GM21717 (cell line): ENCODE data around the gene TRH.

Source experiments
- ATAC-seq: cut with Tn5 transposase; IDR thresholded peaks from one replicate; pipeline ENCODE4 v1.9.1; 2021; ENCODE audit warnings: mild to moderate bottlenecking, moderate library complexity; ENCODE audit not compliant: unreplicated experiment

TRH gene, protein sequence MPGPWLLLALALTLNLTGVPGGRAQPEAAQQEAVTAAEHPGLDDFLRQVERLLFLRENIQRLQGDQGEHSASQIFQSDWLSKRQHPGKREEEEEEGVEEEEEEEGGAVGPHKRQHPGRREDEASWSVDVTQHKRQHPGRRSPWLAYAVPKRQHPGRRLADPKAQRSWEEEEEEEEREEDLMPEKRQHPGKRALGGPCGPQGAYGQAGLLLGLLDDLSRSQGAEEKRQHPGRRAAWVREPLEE

DNA sequence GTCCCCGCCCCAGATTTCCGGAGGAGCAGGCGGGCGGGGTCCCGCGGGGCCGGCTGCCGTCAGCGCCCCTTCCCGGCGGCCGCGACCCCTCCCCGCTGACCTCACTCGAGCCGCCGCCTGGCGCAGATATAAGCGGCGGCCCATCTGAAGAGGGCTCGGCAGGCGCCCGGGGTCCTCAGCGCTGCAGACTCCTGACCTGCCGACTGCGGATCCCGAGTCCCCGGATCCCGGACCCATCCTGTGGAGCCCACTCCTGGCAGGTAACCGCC, at the start of gene TRH:
Gene TRH, plus strand, starts transcription at position 157 of the 269 bp plus-strand sequence. CDS start 1,097 bp downstream, outside the sequence.
- ATAC-seq: no peak

DNA sequence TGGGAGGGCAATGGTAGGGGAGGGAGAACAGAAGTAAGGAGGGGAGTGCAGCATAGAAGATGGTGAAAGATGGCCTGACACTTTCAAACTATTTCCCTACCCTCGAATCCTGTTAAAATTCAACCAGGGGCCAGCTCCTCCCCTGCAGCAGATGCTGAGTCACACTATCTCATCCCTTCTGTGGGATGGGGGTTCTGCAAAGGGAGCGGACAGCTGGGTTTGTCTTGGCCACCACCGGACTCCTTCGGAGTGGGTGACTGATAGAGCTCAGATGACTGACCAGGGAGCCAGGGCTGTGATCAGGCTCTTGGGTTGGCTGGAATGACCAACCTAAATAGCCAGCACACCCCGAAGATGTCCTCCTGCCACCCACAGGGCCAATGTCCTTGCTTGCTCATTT, 47.4 kb upstream of the TRH start:
- ATAC-seq: no peak

DNA sequence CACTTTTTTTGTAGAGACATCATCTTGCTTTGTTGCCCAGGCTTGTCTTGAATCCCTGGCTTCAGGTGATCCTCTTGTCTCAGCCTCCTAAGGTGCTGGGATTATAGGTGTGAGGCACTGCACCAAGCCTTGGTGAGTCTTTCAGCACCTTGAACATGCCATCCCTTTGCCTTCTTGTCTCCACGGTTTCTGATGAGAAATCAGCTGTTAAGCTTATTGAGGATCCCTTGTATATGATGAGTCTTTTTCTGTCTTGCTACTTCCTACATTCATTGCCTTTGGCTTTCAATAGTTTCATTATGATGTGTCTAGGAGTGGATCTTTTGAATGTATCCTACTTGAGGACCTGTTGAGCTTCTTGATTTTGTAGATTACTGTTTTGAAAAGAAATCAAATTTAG, 45.1 kb upstream of the TRH start:
- no peak for ATAC-seq

DNA sequence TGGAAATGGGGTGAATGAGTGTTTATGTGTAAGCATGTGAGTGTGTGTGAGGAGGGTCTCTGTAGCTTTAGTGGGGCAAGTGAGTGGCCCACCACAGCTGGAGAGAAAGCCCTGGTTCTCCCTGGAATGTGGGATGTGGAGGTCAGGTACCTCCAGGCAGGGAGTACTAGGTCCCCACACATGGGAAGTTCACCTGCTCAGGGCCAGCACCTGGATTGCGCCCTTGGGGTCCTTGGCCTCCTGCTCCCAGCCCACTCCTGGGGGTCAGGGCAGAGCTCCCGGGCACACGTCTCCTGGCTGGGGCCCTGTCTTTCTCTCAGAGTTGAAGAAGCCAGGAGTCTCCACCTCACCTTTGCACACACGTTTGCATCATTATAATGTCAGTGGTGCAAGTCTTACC, 41.0 kb upstream of the TRH start:
- ATAC-seq: no peak

DNA sequence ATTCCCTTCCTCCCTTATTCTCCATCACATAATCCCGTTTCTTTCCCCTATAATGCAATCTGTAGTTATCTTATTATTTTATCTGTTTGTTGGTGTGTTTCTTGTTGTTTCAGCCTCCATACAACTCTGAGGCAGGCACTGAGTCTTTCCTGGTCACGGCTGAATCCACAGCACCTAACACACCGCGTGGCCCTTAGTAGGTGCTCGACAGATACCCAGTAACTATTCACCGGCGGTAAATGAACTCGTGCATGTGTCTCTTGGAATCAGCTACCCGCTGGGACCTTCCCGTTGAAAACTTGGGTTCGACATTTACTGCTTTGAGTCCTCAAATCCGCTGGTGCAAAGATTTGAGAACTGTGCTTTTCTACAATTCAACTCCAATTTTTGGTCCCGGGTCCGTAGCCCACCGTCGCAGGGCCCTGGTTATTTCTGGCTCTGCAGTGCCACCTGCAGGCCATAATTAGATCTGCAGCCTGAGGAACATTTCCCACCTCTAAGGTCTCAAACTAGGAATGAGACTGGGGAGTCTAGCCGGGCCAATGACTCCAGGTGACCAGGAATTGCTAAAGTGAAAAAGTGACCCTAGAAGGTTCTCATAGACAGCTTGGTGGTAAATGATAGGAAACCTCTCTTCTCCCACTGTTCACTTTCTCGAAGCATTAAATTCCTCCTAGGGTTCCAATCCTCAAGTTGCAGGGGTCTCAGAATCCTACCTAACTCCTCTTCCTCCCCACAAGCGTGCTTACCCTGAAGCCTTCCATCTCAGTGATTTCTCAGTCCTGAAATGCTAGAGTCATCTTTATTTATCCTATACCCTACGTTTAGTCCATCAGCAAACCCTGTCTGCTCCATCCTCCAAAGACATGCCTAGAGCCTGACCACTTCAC, 40.0 kb upstream of the TRH start:
- no peak for ATAC-seq

DNA sequence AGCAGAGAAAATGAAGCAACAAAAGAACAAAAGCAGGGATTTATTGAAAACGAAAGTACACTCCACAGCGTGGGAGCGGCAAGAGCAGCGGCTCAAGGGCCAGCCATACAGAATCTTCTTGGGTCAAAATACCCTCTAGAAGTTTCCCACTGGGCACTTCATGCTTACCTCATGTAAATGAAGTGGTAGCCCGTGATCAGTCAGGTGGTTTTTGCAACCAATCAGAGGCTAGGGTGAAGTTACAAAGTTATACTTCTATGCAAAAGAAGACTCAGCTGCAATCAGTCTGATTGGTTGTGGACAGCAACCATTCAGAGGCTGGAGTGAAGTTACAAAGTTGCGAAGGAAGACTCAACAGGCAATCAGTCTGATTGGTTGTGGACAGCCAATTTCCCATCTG, 37.8 kb upstream of the TRH start:
- no peak for ATAC-seq

DNA sequence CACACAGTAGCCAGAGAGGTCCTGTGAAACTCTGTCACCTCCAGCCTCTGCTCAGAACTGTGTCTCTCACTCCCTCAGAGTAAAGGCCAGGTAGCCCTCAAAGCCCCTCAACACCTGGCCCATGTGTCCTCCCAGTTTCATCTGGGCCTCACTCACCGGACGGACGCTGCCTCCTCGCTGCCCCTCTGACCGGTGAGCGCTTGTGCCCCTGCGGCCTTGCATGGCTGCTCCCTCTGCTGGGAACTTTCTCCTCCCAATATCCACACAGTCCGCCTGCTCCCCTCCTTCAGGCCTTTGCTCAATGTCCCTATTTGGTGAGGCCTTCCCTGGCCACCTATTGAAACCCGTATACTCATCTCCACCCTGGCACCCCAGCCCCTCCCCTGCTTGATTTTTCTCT, 36.8 kb upstream of the TRH start:
- ATAC-seq: no peak

DNA sequence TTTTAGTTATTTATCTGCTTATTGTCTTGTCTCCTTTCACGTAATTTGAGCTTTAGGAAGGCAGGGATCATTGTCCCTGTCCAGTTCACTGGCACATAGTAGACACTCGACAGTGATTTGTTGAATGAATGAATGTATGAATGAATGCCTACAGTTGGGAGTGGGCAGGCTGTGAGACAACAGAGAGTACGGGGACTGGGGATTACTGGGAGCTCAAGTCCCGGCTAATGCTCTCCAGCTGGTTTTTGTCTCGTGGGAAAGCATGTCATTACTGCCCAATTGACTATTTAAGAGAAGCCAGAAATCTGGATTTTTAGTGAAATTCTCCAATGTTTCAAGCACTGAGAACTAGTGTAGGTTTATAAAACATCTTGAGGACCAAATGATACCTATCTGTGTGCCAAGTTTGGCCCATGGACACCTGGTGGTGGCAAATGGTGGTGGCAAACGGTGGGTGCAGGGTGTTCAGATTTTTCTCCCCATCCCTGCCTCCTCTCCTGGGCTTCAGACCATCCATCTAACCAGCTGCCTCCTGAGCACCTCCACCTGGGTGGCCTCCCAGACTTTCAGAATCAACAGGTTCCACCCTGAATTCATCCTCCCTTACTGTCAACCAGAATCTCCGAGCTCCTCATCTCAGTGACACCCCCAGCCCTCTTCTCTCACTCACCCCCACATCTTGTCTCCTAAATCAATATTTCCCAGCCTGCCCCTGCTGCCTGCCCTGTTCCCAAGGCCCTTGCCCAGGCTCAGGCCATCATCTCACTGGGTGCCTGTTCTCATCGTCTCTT, 36.2 kb upstream of the TRH start:
- no peak for ATAC-seq

DNA sequence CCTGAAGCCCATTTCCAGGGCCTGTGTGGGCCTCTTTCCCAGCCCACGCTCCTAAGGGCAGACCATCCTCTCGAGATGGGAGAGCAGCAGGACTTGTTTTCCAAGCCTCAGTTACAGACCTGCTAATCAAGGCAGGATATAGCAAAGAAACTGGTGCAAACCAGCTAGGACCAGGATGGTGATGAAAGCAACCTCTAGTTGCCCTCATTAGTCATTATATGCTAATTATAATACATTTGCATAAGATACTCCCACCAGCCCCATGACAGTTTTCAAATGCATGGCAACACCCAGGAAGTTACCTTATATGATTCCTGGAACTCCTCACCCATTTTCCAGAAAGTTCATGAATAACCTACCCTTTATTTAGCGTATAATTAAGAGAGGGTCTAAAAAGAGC, 34.4 kb upstream of the TRH start:
- no peak for ATAC-seq

DNA sequence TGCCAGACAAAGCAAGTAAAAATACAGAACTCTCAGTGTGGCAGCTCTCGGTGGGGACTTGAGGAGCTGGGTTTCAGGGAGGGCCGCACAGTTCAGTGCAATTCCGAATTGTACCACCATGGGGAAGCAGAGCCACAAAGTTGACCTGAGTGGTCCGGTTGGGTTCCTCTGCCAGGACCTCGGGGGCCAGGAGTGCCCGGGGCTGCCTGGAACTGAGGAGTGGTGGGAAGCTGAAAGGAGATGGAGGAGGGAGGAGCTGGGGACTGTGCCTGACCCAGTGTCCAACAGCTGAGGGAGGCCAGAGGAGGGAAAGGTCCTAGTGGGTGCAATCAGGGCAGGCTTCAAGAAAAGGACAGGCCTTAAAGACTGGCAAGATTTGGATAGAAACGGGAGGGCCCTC, 32.2 kb upstream of the TRH start:
- no peak for ATAC-seq

DNA sequence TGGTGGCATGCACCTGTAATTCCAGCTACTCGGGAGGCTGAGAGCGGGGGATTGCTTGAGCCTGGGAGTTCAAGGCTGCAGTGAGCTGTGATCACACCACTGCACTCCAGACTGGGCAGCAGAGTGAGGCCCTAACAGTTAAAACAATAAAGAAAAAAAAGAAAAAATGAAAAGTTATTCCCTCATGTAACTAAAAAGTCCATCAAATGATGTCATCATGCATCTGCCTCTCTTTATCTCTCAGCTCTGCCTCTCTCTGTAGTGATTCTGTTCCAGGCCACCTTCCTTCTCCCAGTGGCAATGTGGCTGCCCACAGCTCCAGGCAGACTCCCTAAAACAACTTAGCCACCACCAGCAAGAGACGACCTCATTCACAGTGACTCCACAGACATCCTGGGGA, 31.5 kb upstream of the TRH start:
- no peak for ATAC-seq

DNA sequence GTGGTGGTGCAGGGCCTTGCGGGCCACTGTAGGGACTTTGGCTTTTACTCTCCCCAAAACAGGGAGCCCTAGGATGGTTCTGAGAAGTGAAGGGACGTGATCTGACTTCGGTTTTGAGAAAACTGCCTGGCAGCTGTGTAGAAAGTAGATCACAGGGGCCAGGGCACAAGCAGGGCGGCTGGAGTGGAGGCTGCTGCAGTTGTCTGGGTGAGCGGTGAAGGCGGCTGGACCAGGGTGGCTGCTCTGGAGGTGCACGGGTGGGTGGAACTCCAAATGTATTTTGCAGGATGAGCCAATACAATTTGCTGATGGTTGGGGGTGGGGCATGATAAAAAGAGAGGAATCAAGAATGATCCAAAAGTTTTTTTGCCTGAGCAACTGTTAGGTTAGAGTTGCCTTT, 29.8 kb upstream of the TRH start:
- ATAC-seq: no peak

DNA sequence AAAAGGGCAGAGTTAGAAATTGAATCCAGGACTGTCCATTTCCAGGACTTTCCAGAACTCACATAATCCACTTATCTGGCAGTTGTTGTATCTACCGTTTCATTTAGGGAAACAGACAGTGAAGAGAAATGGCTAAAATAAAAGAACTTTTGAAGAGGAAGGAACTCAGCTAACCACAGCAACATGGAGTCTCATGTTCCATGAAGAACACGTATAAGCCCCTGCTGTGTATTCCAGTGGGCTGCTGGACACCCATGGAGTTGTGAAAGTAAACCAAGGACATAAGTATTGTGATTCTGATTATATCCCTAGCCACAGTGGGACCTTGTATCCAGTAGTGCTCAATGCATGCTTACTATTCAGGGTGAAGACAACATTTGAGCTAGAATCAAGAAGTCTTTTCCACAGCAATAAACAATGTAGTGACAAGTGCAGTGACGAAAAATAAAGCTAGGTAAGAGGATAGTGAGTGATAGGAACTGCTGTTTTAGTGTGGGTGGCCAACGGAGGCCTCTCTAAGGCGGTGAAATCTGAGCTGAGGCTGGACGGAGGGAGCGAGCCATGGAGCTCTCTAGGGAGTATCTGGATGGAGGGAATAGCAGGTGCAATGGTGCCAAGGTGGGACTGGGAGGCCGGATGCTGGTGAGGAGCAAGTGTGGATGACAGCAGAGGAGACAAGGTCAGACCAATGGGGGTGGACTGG, 26.8 kb upstream of the TRH start:
- ATAC-seq: no peak

DNA sequence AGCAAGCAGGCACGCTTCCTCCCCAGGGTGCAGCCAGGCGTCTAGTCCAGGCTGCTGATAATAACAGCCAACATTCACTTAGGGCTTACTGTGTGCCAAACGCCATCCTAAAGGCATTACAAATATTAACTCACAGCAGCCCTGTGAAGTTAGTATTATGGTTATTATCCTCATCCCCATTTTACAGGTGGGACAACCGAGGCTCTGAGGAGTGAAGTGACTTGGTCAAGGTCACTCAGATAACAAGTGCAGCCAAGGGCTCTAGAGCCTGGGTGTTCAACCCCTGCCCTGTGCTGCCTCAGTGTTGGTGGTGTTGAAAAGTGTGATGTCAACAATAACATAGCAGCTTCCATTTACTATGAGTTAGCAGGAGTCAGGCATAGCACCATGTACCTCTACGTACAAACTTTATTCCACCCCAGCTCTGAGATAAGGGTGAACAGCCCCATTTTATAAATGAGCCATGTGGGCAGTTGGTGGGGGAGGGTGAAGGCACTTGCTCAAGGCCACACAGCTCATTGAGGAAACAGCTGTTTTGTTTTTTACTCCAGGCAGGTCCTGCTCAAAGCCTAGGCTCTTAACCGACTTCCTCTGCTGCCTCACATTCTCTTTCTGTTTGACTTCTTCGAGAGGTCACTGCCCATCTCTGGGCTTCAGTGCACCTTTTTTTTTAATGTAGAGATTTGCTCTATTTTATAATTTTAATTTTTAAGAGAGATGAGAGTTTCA, 24.0 kb upstream of the TRH start:
- no peak for ATAC-seq

DNA sequence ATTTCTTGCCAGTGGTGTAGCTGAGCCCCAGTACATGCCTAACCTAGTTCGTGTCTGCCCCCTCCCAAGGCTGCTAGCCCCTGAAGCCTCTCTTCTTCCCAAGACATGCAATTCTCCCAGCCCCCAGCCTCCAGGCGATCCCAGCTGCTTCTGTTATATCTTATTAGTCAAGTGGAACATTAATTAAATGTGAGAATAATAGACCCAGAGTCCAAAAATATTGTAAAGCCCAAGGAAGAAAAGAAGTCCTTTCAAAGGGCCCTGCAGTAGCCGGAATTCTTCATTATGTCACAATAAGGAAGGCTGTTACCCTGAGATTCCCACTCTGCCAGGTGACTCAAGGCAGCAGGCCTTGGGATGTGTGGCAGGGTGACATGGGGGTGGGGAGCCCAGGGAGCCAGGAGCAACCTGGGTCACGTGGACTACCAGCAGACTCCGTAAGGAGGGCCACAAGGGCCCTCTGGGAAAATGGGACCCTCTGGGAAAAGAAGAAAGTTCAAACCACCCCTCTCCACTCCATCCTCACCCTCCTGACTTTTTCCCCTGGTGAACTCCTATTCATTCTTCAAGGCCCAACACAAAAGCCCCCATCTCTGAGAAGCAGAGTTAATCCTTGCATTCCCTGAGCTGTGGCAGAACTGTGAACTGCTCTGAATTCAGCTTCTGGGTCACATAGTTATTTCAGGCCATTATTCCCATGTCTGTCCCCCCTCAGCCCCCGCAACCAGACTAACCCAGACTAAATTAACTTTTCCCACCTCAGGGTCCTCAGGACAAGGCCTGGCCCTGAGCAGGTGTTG, 21.8 kb upstream of the TRH start:
- ATAC-seq: no peak

DNA sequence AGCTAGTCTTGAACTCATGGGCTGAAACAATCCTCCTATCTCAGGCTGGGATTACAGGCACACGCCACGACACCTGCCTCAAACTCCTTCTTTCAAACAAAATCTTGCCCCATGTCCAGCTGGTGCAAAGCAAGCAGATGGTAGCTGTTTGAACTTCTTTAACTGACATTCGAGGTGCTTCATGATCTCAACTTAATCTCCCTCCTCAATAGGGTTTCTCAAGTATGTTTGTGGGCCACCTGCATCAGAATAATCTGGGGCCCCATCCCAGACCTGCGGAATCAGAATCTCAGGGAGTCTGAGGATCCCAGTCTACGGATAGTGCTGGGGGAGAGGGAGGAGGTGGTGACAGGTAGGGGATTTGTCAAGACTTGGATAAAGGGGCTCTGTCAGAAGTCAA, 20.9 kb upstream of the TRH start:
- no peak for ATAC-seq

DNA sequence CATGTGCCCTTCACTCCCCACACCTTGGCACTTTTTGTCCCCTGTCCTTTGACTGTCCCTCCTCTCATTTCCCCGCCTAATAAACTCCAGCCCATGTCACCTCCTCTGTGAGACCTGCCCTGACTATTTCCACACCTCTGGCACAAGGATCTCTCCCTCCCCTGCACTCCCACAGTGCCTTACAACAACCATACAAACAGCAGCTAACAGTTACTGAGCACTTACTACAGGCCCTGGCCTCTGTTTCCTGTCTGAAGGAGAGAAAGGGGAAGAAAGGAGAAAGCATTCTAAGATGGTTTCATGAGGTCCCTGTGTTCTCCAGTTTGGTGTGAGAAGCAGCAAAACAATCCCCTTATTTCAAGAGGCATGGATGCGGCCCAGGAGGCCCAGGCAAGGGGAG, 20.0 kb upstream of the TRH start:
- ATAC-seq: no peak

DNA sequence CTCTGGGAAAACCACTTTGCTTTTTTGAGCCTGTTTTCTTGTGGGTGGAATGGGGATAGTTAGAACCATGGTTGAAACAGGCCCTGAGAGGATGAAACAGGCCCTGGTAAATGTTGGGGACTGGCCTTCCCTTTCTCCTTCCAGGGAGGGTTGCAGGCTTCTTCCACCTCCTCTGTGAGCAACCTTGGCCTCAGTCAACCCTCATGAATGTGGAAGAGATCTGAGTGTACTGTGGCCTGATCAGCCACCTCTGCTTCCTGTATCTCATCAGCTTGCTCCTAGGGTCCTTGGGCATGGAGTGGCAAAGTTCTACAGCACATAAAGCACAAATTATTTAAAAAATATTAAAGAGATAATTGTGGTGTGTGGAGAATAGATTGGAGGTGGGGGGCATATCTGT, 17.6 kb upstream of the TRH start:
- no peak for ATAC-seq

DNA sequence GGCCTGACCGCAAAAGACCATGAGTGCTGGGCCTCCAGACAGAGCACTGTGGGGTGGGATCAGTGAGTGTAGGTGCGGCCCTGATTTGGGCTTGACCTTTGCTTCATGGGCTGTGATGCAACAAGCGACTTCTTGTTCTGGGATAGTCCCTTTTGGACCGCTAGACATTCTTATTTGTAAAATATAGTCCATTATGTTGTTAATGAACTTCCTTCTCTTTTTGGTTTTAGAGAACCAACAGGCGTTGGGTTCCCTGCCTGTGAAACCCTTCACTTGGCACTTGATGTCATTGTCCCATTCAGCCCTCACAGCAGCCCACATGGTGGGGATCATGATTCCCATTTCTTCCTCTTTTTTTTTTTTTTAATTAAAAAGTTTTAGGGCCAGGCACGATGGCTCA, 15.8 kb upstream of the TRH start:
- ATAC-seq: no peak

DNA sequence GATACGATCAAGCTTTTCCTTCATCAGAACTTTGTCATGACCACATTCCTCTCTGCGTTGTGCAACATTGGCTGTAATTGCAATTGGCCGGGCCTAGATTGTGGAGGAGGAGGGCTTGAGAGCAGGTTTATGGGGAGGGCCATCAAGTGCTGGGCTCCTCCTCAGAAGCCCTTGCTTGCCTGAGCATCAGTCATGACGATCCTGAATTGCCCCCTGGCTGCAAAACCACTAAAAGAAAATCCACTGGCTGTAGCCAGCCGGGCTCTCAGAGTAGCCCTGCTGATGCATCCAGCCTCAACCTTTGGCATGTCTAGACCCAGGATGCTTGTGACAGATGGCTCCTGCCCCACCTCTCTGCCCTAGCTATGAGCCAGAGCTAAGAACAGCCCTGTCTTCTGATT, 13.4 kb upstream of the TRH start:
- no peak for ATAC-seq
